Superior temporal gyrus (tissue), 1 donor: ENCODE data around the gene DCUN1D1.

Experiments
- DNase-seq: peaks from one replicate; pipeline ENCODE4 v3.0.0-alpha.2; 2016; ENCODE audit errors: extremely low spot score

DCUN1D1 gene

DNA sequence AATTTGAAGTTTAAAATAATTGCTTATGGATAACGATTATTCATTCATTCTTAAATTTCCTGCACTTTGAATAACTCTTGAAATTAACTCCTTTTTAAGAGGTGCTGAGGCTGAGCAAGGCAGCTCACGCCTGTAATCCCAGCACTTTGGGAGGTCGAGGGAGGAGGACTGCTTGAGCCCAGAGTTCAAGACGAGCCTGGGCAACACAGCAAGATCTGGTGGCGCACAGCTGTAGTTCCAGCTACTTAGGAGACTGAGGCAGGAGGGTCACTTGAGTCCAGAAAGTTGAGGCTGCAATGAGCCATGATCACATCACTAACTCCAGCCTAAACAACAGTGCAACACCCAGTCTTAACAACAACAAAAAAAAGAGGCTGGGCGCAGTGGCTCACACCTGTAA is 8.0 kb downstream of the DCUN1D1 start:
- DNase-seq, result no peak

GRCh38 chr3:182971637-182972036 is 8.7 kb downstream of the DCUN1D1 start:
- no peak for DNase-seq

GRCh38 chr3:182970811-182971418 is 9.4 kb downstream of the DCUN1D1 start:
- DNase-seq, result no peak

- DNase-seq, result no peak
Measured at GRCh38 chr3:182969853-182970252, 10.5 kb downstream of the DCUN1D1 start.

GRCh38 chr3:182969277-182969676 is 11.1 kb downstream of the DCUN1D1 start:
- no peak for DNase-seq

DNA sequence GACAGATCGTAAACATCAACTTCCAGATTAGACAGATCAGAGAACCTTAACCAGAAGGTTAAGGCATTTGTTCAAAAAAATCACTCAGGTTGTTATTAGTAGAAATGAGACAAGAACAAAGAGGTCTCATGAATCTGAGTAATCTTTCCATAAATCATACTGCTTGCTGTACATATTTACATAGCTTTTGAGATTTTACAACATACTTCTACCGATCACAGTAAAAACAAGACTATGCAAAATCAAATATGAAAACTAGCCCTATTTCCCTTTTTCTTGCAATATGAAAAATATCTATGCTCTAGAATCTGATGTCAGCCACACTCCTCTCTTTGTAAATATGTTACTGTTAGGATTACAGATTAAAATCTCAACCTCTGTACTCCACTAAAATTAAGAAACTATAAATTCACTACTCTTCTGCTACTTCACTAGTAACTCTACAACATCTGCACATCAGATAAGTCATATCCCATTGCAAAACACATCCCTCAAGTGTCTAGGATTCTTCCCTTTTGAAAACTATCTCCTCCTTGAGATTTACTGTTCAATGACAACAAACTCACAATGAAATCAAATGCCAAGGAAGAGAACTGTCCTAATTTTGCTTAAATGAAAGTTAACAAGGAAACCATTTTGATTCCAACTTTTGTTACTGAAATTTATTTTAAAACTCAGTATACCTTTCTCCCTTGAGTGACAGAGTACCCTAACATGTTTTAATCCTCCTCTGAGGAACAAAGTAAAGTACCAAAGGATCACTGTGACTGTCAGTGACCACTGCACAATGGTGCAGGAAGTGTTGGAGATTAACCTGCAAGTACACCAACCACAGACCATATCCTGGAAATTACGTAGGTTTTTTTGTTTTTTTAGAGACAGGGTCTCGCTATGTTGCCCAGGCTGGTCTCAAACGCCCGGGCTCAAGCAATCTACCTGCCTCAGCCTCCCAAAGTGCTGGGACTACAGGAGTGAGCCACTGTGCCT is 12.8 kb downstream of the DCUN1D1 start:
- no peak for DNase-seq

DNA sequence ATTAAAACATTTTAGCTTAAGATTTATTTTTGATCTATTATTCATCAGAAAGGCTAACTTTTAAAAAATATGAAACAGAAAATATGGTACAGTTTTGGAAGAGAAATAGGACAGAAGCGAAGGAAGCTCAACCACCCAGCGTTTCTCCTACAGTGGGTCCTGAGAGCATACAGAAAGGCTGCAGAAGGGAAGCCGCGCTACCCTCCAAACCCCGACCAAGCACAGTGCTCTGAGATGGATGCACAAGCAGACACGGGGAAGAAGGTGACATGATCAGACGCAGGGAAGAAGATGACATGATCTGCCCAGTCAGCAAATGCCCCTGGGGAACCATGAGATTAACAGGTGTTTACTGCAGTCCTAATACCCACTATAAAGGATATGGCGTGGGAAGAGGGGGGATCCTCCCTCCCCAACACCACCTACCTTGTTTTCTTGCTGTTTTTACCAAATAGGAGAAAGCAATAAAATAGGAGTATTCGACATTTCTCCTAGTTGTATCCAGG is 14.4 kb downstream of the DCUN1D1 start:
- DNase-seq, result no peak

GRCh38 chr3:182964179-182964578 is 16.2 kb downstream of the DCUN1D1 start:
- no peak for DNase-seq

- peak; percentile 48 for DNase-seq
Measured at GRCh38 chr3:182962166-182962565, 18.2 kb downstream of the DCUN1D1 start.

- no peak for DNase-seq
Measured at GRCh38 chr3:182959474-182960350, 20.6 kb downstream of the DCUN1D1 start.

GRCh38 chr3:182957676-182958266 is 22.6 kb downstream of the DCUN1D1 start:
- no peak for DNase-seq

DNA sequence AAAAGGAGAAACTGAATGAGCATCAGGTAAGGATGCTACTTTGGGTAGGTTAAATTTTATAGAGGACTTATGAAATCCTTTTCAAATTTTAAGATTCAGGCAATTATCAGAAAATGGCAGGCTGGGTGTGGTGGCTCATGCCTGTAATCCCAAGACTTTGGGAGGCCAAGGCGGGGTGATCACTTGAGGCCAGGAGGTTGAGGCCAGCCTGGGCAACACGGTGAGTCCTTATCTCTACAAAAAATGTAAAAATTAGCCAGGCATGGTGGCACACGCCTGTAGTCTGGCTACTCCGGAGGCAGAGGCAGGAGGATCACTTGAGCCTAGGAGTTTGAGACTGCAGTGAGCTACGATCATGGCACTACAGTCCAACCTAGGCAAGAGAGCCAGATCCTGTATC is 23.1 kb downstream of the DCUN1D1 start:
- DNase-seq, result no peak

GRCh38 chr3:182954553-182955235 is 25.6 kb downstream of the DCUN1D1 start:
- no peak for DNase-seq

GRCh38 chr3:182949688-182950087 is 30.6 kb downstream of the DCUN1D1 start:
- DNase-seq, result no peak

- DNase-seq, result no peak
Measured at GRCh38 chr3:182948305-182948704, 32.0 kb downstream of the DCUN1D1 start.

DNA sequence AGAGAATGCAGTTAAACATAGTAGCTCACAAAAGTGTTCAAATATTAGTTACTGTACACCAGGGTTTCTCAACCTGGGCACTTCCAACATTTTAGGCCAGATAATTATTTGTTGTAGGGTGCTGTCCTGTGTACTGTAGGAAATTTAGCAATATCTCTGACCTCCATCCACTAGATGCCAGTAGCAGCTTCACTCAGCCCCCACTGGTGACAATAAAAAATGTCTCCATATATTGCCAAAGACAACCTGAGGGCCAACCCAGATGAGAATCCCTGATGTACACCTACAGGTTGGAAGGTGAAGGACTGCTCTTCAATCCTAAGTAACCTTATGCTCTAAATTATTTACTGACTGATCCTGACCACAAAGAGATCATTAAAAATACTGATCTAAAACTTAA is 32.5 kb downstream of the DCUN1D1 start:
- DNase-seq, result no peak

GRCh38 chr3:182941719-182942118 is 38.6 kb downstream of the DCUN1D1 start:
- no peak for DNase-seq

DNA sequence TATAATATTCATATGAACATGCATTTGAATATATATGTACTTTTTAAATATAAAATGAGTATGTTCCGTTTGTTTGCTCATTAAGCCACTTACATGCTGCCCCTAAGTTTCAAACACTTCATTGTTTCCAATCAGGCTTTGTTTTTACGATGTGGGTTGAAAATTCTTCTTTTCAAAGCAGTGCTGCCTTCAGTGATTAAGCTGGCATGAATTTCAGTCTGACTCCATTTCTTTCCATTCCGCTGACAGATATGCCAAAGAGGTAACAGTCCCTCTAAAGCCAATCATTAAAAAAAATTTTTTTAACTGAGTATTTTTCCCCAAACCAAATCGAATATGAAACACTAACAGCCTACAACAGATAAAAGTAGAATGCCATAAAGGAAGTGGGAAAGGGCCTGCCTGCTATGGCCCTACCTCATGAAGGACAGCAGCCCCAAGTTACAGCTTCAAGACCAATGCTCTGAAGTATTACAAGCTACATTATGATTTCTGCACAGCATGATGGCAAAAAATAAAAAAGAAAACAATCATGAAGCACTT is 40.0 kb downstream of the DCUN1D1 start:
- no peak for DNase-seq

DNA sequence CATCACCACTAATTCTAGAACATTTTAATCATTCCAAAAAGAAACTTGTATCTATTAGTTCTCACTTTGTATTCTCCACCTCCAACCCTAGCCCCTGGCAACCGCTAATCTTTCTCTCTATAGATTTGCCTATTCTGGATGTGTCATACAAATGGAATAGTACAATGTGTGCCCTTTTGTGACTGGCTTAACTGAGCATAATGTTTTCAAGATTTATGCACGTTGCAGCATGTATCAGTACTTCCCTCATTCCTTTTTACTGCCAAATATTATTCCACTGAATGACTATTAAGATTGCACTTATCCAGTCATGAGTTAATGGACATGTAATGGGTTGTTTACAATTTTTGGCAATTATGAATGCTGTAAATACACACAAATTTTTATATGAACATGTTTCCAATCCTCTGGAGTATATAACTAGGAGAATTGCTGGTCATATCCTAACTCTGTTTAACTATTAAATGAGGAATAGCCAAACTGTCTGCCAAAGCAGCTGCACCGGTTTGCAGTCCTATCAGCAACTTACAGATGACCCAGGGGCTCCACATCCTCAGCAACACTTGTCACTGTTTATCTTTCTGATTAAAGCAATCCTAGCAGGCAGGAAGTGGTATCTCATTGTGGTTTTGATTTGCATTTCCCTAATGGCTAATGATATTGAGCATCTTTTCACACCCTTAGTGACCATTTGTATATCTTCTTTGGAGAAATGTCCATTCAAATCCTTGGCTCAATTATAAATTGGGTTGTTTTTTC is 42.9 kb downstream of the DCUN1D1 start:
- no peak for DNase-seq

- DNase-seq, result no peak
Measured at GRCh38 chr3:182936918-182937285, 43.4 kb downstream of the DCUN1D1 start.
